Activated CD4-positive, alpha-beta T cell treated with anti-CD3 and anti-CD28 coated beads for 1 hour (primary cell): ENCODE data around the gene POLD2.

ENCODE experiments used
- DNase-seq: peaks from one replicate; pipeline ENCODE4 v3.0.0-alpha.2; 2020

Gene POLD2

DNA sequence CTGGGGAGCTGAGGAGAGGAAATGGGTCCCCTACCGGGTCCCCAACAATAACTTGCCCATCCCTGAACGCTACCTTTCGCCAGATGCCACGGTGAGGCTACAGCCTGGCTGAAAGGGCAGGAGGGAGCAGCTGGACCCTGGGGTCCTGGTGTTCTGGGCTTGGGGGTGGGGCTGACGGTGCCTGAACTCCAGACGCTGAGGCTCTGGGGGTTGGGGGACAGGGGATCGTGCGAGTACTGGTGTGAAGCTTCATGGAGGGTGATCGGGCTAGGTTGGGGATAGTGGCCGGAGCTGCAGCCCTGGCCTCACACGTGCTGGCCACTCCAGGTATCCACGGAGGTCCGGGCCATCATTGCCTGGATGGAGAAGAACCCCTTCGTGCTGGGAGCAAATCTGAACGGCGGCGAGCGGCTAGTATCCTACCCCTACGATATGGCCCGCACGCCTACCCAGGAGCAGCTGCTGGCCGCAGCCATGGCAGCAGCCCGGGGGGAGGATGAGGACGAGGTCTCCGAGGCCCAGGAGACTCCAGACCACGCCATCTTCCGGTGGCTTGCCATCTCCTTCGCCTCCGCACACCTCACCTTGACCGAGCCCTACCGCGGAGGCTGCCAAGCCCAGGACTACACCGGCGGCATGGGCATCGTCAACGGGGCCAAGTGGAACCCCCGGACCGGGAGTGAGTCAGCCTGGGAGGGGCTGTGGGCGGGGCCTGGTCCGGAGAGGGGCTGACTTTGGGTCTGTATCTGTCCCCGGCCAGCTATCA, 10.9 kb downstream of the POLD2 start:
- no peak for DNase-seq

- no peak for DNase-seq
These were observed 11.6 kb downstream of the POLD2 start for GRCh38 chr7:44111761-44112160.

DNA sequence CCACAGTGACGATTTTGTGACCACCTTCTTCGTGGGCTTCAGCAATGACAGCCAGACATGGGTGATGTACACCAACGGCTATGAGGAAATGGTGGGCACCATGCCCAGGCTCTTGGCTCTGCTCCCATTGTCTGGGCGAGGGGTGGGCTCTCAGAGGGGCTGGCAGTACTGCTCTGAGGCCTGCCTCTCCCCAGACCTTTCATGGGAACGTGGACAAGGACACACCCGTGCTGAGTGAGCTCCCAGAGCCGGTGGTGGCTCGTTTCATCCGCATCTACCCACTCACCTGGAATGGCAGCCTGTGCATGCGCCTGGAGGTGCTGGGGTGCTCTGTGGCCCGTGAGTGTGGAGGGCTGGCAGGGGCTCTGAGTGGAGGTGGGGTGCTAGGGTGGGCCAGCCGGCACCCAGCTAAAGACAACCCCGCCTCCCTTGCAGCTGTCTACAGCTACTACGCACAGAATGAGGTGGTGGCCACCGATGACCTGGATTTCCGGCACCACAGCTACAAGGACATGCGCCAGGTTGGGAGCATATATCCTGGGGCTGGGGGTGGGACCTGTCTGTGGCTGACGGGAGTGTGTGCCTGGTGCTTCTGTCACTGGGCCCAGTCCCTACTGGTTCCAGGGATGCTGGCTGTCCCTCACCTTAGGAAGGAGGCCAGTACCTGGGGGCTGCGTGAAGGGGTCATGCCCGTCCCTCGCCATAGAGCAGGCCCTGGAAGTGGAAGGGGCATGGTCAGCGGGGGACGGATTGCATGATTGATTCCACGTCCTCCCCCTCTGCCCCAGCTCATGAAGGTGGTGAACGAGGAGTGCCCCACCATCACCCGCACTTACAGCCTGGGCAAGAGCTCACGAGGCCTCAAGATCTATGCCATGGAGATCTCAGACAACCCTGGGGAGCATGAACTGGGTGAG, 12.4 kb downstream of the POLD2 start:
- DNase-seq = no peak

GRCh38 chr7:44109991-44110390, 13.4 kb downstream of the POLD2 start:
- DNase-seq = no peak

- DNase-seq = no peak
These were observed 14.3 kb downstream of the POLD2 start for GRCh38 chr7:44108768-44109750.

DNA sequence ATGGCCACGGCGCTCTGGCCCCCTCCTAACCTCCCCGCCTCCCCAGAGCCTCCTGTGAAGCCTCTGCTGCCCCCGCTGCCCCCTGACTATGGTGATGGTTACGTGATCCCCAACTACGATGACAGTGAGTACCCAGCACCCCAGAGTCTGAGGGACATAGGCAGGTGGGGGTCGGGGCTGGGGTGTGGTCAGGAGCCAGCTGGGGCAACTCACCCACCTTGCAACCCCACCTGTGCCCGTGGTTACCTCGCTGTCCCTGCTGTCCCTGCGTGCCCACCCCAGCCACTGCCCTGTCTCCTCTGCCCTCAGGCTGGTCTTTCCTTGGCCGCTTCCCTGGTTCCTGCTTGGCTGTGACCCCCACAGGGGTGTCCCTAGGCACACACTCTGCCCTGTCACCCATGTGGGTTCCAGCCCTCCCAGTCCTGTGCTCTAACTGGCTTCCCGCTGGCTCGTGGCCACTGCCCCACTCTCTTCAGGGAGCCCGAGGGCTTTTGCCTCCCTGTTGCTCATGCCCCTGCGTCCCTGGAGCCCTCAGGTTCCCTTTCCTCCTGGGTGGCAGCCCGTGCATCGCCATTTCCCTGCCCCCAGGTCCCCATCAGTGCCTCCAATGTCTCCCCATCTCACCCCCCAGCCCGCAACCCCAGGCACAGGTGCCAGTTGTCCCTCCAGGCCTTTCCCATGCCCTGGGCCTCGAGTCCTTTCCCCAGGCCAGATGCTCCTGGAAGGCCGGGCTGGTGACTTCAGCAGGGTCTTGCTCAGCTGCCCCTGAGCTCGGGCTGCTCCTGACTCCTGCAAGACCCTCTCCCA, 15.2 kb downstream of the POLD2 start:
- DNase-seq = no peak

DNA sequence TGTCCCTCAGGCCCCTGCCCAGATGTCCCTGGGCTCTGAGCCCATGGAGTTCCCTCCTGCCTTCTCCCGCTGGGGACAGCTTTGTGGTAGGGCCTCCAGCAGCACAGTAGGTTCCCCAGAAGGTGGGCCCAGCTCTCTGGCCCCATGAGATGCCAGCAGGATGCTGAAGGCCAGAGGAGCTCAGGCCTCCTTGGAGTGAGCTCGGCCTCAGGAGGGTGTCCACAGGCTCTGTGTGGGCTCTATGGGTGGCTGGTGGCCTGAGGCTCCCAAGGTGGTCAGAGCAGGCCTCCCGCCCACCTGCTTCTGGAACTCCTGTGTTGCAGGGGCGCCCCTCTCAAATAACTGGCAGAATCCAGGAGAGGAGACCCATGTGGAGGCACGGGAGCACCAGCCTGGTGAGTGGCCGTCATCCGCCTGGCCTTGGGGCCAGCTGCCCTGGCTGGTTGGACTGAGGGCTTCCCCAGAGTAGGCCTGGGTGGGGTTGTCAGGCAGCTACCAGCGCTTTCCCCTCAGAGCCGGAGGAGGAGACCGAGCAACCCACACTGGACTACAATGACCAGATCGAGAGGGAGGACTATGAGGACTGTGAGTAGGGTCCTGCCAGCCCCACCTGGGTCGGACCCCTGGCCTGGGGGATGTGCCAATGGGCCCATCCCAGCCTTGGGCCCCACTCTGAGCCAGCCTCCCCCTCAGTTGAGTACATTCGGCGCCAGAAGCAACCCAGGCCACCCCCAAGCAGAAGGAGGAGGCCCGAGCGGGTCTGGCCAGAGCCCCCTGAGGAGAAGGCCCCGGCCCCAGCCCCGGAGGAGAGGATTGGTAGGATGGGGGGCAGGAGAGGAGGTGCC, 16.0 kb downstream of the POLD2 start:
- DNase-seq = no peak

DNA sequence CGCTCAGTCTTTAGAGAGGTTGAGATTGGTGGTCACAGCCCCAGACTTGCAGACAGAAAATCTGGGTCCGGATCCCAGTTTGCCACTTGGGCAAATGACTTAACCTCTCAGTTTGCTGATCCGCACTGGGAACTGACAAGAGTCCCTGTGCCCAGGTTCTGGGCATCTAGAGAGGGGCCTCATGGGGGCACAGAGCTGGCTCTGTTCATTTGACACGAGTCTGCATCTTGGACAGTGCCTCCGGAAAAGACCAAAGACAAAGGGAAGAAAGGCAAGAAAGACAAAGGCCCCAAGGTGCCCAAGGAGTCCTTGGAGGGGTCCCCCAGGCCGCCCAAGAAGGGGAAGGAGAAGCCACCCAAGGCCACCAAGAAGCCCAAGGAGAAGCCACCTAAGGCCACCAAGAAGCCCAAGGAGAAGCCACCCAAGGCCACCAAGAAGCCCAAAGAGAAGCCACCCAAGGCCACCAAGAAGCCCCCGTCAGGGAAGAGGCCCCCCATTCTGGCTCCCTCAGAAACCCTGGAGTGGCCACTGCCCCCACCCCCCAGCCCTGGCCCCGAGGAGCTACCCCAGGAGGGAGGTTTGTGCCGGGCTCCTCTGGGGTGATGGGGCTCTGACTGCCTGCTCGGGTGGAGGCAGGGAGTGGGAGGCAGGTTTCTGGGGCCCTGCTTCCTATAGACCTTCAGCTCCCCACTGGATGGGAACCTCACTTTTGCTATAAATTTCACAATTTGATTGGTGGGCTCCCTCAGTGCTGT, 16.9 kb downstream of the POLD2 start:
- DNase-seq = no peak

- DNase-seq = no peak
These were observed 17.5 kb downstream of the POLD2 start for GRCh38 chr7:44105832-44106231.

DNA sequence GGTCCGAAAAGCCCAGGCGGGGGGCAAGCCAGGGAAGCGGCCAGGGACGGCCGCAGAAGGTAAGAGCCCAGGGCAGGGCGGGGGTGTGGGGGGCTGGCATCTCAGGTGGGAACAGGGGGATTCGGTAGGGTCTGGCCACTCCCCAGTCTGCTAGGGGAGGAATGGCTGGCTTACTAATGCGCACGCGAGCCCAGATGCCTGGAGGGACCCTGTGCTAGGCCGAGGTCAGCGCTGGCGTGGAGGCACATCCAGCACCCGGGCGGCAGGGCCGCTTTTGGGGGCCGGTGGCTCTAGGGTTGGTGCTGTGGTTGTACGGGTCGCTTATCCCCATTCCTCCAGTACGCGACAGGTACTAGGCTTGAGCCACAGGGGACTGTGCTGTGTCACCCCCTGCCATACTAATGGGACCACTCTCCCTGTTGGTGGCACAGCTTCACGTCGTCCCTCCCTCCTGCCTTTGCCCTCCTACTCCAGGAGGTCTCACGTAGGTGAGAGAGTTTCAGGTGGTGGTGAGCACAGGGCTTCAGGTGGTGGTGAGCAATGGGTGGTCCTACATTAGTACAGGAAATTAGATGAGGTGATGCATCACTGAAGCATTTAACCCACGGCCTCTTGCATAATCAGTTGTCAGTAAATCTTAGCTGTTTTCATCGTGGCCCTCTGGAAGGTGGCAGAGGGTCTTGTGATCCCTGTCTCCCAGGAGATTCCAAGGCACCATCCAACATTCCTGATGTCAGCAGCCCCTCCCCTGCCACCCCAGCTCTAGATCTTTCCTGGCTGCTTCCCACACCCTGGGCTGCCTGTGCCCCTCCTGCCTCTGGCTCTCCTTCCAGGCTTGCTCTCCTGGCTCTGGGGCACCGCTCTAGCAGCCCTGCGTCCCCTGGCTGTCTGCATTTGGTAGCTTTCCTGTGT, 18.2 kb downstream of the POLD2 start:
- no peak for DNase-seq

- no peak for DNase-seq
These were observed 19.2 kb downstream of the POLD2 start, which contains the start of gene AEBP1 for GRCh38 chr7:44103923-44104859. Gene AEBP1 (plus strand): TSS chr7:44104345. CDS start chr7:44104666, 321 bp downstream.

DNA sequence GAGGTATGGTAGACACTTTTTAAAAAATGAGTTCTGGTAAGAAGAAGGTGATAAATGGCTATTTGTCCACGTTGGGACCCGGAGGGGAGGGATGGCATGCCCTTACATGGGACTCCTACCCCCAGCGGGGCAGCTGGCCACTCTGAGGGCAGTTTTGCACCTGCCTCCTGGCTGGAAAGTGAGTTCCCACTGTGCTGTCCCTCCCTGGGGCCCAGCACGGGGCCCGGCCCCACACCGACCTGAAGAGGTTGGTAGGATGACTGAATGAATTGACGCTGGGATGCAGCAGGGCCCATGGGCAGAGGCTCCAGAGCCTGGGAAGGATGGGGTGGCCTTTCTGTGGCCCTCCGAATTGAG, 19.8 kb downstream of the POLD2 start:
- no peak for DNase-seq

DNA sequence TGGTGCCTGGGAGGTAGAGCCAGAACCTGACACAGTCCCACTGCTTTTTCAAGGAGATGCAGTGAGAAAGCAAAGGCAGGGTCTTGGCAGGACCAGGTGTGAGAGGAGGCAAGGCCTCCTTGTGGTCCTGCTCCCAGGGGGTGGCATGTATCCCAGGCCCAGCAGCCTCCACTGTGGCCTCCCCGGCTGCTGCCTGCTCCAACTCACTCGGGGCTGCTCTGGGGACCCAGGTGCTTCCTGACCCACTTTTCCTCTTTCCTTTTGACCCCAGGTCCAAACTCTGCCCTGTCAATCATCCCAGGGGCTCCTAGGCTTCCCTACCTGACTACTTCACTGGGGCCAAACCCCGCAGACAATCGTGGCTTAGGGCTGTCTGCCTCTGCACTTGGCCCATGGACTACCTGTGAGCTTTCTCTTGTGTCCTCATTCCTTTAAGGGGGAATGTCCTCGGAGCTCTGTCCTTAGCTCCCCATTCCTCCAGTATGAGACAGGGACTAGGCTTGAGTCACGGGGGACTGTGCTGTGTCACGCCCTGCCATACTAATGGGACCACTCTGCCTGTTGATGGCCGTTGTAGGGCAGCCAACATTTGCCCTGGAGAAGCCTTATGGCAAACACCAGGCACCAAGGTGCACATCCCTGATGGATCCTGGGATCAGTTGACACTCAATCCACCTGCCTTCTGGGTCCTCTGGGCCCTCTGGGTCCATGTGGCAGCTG, 20.3 kb downstream of the POLD2 start:
- DNase-seq = no peak

DNA sequence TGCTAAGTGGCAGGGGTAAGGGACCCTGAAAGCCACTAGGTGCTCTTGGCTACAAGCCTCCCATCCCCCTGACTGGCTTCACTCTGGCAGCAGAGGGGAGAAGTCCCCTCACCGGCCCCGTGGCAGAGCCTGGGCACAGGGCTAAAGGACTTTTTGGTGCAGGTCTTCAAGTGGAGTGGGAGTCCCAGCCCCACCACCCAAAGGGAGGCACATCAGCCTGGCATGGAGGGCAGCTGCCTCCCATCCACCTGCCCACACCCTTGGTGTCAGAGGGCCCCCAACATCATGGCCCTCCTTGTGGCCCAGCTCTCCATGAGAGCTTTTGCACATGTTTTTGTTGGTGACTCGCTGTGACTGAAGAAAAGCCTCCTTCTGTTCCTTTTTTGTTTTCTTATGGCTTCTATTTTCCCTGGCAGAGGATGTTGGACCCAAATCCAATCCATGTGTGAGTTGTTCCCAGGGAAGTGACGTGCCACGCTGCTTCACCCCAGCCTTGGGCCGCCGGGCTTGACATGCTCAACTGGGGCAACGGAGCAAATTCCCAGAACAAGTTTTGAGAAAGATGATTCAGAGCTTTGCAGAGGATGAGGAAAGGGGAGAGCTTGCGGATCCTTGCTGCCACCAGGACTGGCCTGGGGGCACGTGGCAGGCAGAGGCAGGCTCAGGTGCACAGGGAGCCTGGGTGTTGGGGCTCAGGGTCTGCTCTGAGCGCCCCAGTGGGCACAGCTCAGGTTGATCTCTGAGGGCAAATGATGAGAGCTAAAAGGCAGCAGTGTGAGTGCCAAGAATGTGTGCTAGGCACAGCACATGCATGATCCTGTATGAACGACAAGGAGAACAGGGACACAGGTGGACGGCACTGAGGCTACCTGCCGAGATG, 21.1 kb downstream of the POLD2 start:
- no peak for DNase-seq

- no peak for DNase-seq
These were observed 21.9 kb downstream of the POLD2 start for GRCh38 chr7:44101303-44101965.
